ENCODE data around the gene HSPBAP1. TPM values are rescaled to one million over a fixed set of nuclear protein-coding genes. Genes with fewer than 3 reads are reported as not detected.
"Not testable (repeated sequence)": the region's sequence is repeated elsewhere in the genome, so short reads cannot be mapped to it uniquely, and the experiment has no call there.

Gene HSPBAP1
- total RNA-seq, 3 donors from 2014 or later: 6.6 to 12.2 (median 7.9) TPM

- Histone ChIP-seq H3K36me3 (ENCODE audit: low read depth) (no peaks in the 10 kb centered on the region), H3K4me3 (no peak overlapping the region), H3K4me1 (ENCODE audit: low read depth) (no peaks in the 10 kb centered on the region), H3K9me3 (no peaks in the 10 kb centered on the region)
- intact Hi-C loops (cut with DNase I, micrococcal nuclease): no loop called here
- TF ChIP-seq CTCF (IDR thresholded peaks at IDR 0.05): no peak
- no peak for DNase-seq
- no peak for ATAC-seq
Measured at GRCh38 chr3:122725106-122725505, 68.5 kb downstream of the HSPBAP1 start.

GRCh38 chr3:122719273-122719921, 74.2 kb downstream of the HSPBAP1 start:
- TF ChIP-seq CTCF (IDR thresholded peaks at IDR 0.05): no peak
- Histone ChIP-seq H3K9me3 (no peaks in the 10 kb centered on the region), H3K4me1 (ENCODE audit: low read depth) (no peaks in the 10 kb centered on the region), H3K4me3 (no peak overlapping the region), H3K36me3 (ENCODE audit: low read depth) (no peaks in the 10 kb centered on the region)
- no peak for ATAC-seq
- intact Hi-C loops (cut with DNase I, micrococcal nuclease): no loop called here
- DNase-seq: no peak

GRCh38 chr3:122716667-122717066, 77.0 kb downstream of the HSPBAP1 start:
- intact Hi-C loops (cut with DNase I, micrococcal nuclease): no loop called here
- no peak for TF ChIP-seq CTCF (IDR thresholded peaks at IDR 0.05)
- Histone ChIP-seq H3K36me3 (ENCODE audit: low read depth) (no peaks in the 10 kb centered on the region), H3K4me1 (ENCODE audit: low read depth) (no peaks in the 10 kb centered on the region), H3K9me3 (no peaks in the 10 kb centered on the region), H3K4me3 (no peak overlapping the region)
- no peak for DNase-seq
- no peak for ATAC-seq

- DNase-seq (no peak), ATAC-seq (no peak)
- H3K4me3 ChIP-seq: no peak overlapping the region
- no peak for TF ChIP-seq CTCF (IDR thresholded peaks at IDR 0.05)
- no peaks in the 10 kb centered on the region for H3K4me1 ChIP-seq (ENCODE audit: low read depth)
- H3K9me3 ChIP-seq: no peaks in the 10 kb centered on the region
- intact Hi-C loops (cut with DNase I, micrococcal nuclease): no loop called here
- no peaks in the 10 kb centered on the region for H3K36me3 ChIP-seq (ENCODE audit: low read depth)
Measured at GRCh38 chr3:122714273-122714672, 79.4 kb downstream of the HSPBAP1 start.

- intact Hi-C loops (cut with DNase I, micrococcal nuclease); H3K4me1 ChIP-seq (ENCODE audit: low read depth); H3K4me3 ChIP-seq; ATAC-seq; H3K36me3 ChIP-seq (ENCODE audit: low read depth); DNase-seq; H3K9me3 ChIP-seq: not testable (repeated sequence)
Measured at GRCh38 chr3:122710616-122711251, 82.9 kb downstream of the HSPBAP1 start.

GRCh38 chr3:122705379-122705778, 88.3 kb downstream of the HSPBAP1 start:
- TF ChIP-seq CTCF (IDR thresholded peaks at IDR 0.05): no peak
- H3K36me3 ChIP-seq (ENCODE audit: low read depth): no peaks in the 10 kb centered on the region
- no peaks in the 10 kb centered on the region for H3K9me3 ChIP-seq
- no peak for DNase-seq
- intact Hi-C loops (cut with DNase I, micrococcal nuclease): no loop called here
- no peak overlapping the region for H3K4me3 ChIP-seq
- H3K4me1 ChIP-seq (ENCODE audit: low read depth): no peaks in the 10 kb centered on the region
- ATAC-seq: no peak

Data from mucosa of descending colon (tissue), 3 donors.